Activated naive CD8-positive, alpha-beta T cell treated with anti-CD3 and anti-CD28 coated beads, Interleukin-2, amount 50 U/mL, for 16 hours (primary cell): ENCODE data around the gene IRAK2.
A peak's percentile ranks its signal among the peaks of the same experiment; 100 is the strongest.
"Not testable (repeated sequence)": the region's sequence is repeated elsewhere in the genome, so short reads cannot be mapped to it uniquely, and the experiment has no call there.

Experiments
- DNase-seq: peaks from one replicate; pipeline ENCODE4 v3.0.0-alpha.2; 2020; ENCODE audit warnings: low read depth, low spot score

IRAK2 gene

GRCh38 chr3:10164546-10165393 lies at the start of gene IRAK2:
Gene IRAK2 (plus strand): TSS chr3:10164919. CDS start chr3:10164955, 36 bp downstream.
- no peak for DNase-seq

GRCh38 chr3:10115326-10116137 lies 49.2 kb upstream of the IRAK2 start, which contains the start of gene BRK1:
Gene BRK1 (plus strand): TSS chr3:10115675. CDS start chr3:10115702, 27 bp downstream.
- DNase-seq: peak; percentile 89

GRCh38 chr3:10116138-10116460 lies 48.6 kb upstream of the IRAK2 start:
- no peak for DNase-seq

- no peak for DNase-seq
Observed at GRCh38 chr3:10116928-10117327, 47.8 kb upstream of the IRAK2 start.

- no peak for DNase-seq
Observed at GRCh38 chr3:10119376-10119775, 45.3 kb upstream of the IRAK2 start.

GRCh38 chr3:10121064-10121463 lies 43.7 kb upstream of the IRAK2 start:
- no peak for DNase-seq

GRCh38 chr3:10122724-10123123 lies 42.0 kb upstream of the IRAK2 start:
- DNase-seq: no peak

- not testable (repeated sequence) for DNase-seq
Observed at GRCh38 chr3:10135872-10136271, 28.8 kb upstream of the IRAK2 start.

- no peak for DNase-seq
Observed at GRCh38 chr3:10136426-10137005, 28.2 kb upstream of the IRAK2 start.

- DNase-seq: no peak
Observed at GRCh38 chr3:10137178-10137577, 27.5 kb upstream of the IRAK2 start.

GRCh38 chr3:10140996-10141546 lies 23.6 kb upstream of the IRAK2 start:
- no peak for DNase-seq

- DNase-seq: no peak
Observed at GRCh38 chr3:10142707-10143560, 21.8 kb upstream of the IRAK2 start.

GRCh38 chr3:10145685-10146084 lies 19.0 kb upstream of the IRAK2 start:
- no peak for DNase-seq

GRCh38 chr3:10149226-10149625 lies 15.5 kb upstream of the IRAK2 start:
- DNase-seq: no peak

- DNase-seq: no peak
Observed at GRCh38 chr3:10150987-10151386, 13.7 kb upstream of the IRAK2 start.

- DNase-seq: no peak
Observed at GRCh38 chr3:10154335-10155122, 10.2 kb upstream of the IRAK2 start.

GRCh38 chr3:10155123-10155472 lies 9.6 kb upstream of the IRAK2 start:
- no peak for DNase-seq

GRCh38 chr3:10155658-10156057 lies 9.1 kb upstream of the IRAK2 start:
- no peak for DNase-seq

- DNase-seq: no peak
Observed at GRCh38 chr3:10157031-10157430, 7.7 kb upstream of the IRAK2 start.

GRCh38 chr3:10158555-10158954 lies 6.2 kb upstream of the IRAK2 start:
- DNase-seq: not testable (repeated sequence)
